ENCODE data around the gene NAT8. TPM values are rescaled to one million over a fixed set of nuclear protein-coding genes. Genes with fewer than 3 reads are reported as not detected.
"Not testable (repeated sequence)": the region's sequence is repeated elsewhere in the genome, so short reads cannot be mapped to it uniquely, and the experiment has no call there.

NAT8 gene
- total RNA-seq, 1 donor = not detected

DNA sequence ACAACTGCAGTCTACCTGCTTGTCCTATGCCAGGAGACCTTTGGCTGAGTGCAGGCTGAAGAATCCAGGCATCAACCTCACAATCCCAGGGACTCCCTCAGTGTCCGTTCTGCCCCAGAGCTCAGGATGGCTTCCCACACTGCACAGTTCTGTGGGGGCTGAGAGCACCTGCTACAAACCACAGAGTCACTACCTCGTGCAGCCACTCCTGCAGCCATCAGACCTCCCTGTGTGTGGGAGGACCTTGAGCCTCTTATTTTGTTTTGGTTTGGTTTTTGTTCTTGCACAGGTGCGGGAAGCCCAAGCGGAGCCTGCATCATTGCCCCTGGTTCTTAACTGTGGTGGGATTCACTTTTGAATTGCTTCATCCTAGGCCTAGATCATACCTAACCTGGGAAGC is 31.0 kb downstream of the NAT8 start:
- Histone ChIP-seq H3K9me3 (ENCODE audit: low read depth, low read length) (no peaks in the 10 kb centered on the region), H3K4me1 (ENCODE audit: insufficient read depth, low read length) (no peaks in the 10 kb centered on the region), H3K27me3 (ENCODE audit: insufficient read depth, low read length) (no peaks in the 10 kb centered on the region), H3K4me3 (ENCODE audit: low read length) (no peak overlapping the region)

DNA sequence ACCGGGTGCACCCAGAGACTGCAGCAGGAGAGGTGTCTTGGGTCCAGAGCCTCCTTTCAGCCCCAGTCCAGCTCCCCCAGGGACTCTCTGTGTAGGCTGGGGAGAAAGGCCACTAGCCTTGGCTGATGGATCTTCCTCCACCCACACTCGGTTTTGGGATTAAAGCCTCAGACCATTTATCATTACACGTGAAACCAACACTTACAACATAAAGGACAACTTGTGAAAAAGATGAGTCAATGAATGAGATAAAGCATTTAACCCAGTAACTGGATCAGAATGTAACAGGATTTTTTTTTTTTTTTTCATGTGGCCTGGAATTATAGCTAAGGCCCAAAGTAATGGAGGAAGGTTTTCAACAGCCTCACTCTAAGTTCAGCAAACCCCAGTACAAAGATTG is 32.1 kb downstream of the NAT8 start:
- Histone ChIP-seq H3K27me3 (ENCODE audit: insufficient read depth, low read length) (no peaks in the 10 kb centered on the region), H3K4me3 (ENCODE audit: low read length) (no peak overlapping the region), H3K9me3 (ENCODE audit: low read depth, low read length) (no peaks in the 10 kb centered on the region), H3K4me1 (ENCODE audit: insufficient read depth, low read length) (no peaks in the 10 kb centered on the region)

DNA sequence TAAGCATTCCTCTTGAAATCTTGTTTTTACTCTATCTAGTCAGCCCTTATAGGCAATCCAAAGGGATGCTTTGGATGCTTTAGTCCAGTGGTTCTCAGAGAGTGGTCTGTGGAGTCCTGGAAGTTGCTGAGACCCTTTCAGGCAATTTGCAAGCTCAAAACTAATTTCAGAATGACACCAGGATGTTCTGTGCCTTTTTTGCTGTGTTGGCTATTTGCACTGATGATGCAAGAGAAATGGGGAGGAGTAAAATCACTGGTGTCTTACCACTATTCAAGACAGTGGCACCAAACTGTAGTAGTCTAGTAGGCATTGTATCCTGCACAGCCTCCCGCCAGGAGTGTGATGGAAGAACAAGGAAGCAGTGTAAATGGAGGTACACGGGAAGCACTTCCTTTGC is 37.6 kb downstream of the NAT8 start:
- H3K4me1 ChIP-seq (ENCODE audit: insufficient read depth, low read length); H3K9me3 ChIP-seq (ENCODE audit: low read depth, low read length); H3K27me3 ChIP-seq (ENCODE audit: insufficient read depth, low read length); H3K4me3 ChIP-seq (ENCODE audit: low read length): not testable (repeated sequence)

DNA sequence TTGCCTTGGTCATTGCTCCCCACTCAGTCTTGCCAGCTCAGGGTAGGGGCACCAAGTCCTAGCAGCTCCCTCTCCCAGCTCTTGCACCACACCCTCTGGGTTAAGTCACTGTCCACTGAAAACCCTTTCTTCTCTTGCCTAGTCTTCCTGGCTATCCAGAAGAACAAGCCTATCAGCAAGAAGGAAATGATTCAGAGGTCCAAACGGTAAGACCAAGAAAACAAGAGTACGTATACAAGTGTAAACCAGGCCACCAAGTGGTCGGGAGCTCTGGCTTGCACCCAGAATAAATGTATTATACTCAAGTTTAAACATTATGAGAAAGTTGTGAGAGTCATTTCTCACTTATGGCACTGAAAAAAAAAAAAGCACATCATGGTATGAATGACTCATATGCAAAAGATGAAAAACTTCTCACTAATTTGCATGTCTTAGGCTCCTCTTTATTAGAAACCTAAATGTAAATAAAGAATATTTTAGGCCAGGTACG is 39.1 kb downstream of the NAT8 start:
- H3K9me3 ChIP-seq (ENCODE audit: low read depth, low read length); H3K4me1 ChIP-seq (ENCODE audit: insufficient read depth, low read length); H3K4me3 ChIP-seq (ENCODE audit: low read length); H3K27me3 ChIP-seq (ENCODE audit: insufficient read depth, low read length): not testable (repeated sequence)

DNA sequence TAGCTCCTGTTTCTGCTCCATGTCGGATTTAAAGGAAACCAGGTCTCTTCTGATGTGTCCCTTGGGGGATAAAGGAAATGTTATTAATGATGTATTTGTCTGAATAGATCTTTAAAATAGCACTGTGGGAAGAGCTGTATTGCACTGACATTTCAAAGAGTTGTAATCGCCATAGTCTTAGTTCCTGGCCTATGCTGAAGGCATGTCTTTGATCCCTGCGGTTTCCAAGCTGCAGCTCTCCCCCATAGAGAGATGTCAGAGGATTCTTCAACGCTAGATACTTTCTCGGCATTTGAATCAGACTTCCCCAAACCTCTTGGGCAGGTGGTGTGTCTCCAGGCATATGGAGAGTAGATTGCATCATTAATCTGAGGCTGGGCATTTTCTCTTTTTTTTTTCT is 40.4 kb downstream of the NAT8 start:
- Histone ChIP-seq H3K9me3 (ENCODE audit: low read depth, low read length) (no peaks in the 10 kb centered on the region), H3K4me3 (ENCODE audit: low read length) (no peak overlapping the region), H3K27me3 (ENCODE audit: insufficient read depth, low read length) (no peaks in the 10 kb centered on the region), H3K4me1 (ENCODE audit: insufficient read depth, low read length) (no peaks in the 10 kb centered on the region)

DNA sequence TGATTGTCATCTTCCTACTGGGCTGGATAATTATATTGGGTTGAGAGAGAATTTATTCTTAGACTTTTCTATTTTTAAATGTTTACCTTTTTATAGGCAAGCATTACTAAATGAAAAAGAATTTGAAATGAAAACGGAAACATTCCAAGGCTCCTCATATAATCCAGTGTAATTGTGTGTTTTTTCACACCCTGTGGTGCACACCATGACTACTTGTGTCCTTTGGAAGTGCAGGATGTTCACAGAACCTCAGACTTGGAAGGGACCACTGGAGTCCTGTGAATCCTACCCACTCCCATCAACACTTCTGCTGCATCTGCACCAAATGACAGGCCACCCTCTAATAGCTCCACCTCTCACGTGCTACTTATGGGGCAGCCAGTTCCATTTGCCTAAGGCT is 48.0 kb downstream of the NAT8 start:
- Histone ChIP-seq H3K4me3 (ENCODE audit: low read length) (no peak overlapping the region), H3K27me3 (ENCODE audit: insufficient read depth, low read length) (no peaks in the 10 kb centered on the region), H3K4me1 (ENCODE audit: insufficient read depth, low read length) (no peaks in the 10 kb centered on the region), H3K9me3 (ENCODE audit: low read depth, low read length) (no peaks in the 10 kb centered on the region)

DNA sequence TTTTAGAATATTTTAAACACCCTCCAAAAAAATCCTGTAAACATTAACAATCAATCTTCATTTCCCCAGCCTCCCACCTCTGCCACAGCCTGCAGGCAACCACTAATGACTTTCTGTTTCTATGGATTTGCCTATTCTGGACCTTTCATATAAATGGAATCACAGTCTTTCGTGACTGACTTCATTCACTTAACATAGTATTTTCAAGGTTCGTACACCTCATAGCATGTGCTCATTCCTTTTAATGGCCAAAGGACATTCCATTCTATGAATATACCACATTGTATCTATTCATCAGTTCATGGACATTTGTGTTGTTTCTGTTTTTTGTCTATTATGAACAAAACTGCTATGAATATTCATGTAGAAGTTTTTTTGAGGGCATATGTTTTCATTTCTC is 48.5 kb downstream of the NAT8 start:
- H3K4me1 ChIP-seq (ENCODE audit: insufficient read depth, low read length) = no peaks in the 10 kb centered on the region
- H3K4me3 ChIP-seq (ENCODE audit: low read length) = no peak overlapping the region
- no peaks in the 10 kb centered on the region for H3K9me3 ChIP-seq (ENCODE audit: low read depth, low read length)
- no peaks in the 10 kb centered on the region for H3K27me3 ChIP-seq (ENCODE audit: insufficient read depth, low read length)

Other genes with a start within 250 kb of the NAT8 start
- 21.4 TPM for gene TPRKB, start 94.9 kb upstream of the NAT8 start, total RNA-seq
- 84.5 TPM for gene DUSP11, start 137.7 kb upstream of the NAT8 start, total RNA-seq
- gene C2orf78, start 141.8 kb upstream of the NAT8 start, total RNA-seq = not detected
- gene STAMBP, start 186.5 kb upstream of the NAT8 start, total RNA-seq = 8.8 TPM

Measured in mononuclear cell (primary cell).